GM19328 (cell line): ENCODE results near the gene WDR86.

Experiments used
- ATAC-seq: cut with Tn5 transposase; IDR thresholded peaks from one replicate; pipeline ENCODE4 v1.9.1; 2021; ENCODE audit warnings: mild to moderate bottlenecking, moderate library complexity; ENCODE audit not compliant: unreplicated experiment

The WDR86 gene

DNA sequence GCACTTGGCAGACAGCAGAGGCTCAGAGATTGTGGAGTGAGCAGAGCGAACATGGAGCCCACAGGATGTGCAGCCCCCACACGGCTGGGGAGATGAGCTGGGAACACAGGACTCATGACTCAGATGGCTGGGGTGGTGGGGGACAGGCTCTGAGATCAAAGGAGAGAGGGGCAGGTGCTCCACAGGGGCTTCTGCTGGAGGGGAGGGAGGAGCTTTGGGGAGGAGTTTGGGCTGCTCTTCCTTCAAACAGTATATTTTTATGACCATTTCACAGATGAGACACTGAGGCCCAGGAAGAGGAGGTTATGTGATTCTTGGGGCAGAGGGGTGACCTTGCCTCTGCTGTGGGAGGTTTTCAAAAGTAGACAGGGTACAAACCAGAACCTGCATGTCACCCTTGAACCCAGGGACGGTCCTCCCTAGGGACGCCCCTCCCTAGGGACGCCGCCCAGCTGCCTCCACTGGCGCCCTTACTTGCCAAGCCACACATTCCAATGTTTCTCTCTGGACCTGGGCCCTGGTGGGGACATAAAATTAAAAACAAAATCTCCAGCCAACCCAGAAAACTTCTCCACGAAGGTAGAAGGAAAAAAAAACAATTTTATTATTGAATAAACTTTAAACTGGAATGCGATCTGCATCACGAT lies 31.1 kb upstream of the WDR86 start:
- no peak for ATAC-seq

- ATAC-seq = no peak
These were observed 30.3 kb upstream of the WDR86 start, which contains the start of gene CRYGN for GRCh38 chr7:151439855-151440798. Gene CRYGN, minus strand, starts transcription at chr7:151440141. Its CDS starts 224 bp downstream, at chr7:151439917.

- ATAC-seq = no peak
These were observed 29.2 kb upstream of the WDR86 start for GRCh38 chr7:151438864-151439601.

- no peak for ATAC-seq
These were observed 28.2 kb upstream of the WDR86 start for GRCh38 chr7:151437866-151438516.

DNA sequence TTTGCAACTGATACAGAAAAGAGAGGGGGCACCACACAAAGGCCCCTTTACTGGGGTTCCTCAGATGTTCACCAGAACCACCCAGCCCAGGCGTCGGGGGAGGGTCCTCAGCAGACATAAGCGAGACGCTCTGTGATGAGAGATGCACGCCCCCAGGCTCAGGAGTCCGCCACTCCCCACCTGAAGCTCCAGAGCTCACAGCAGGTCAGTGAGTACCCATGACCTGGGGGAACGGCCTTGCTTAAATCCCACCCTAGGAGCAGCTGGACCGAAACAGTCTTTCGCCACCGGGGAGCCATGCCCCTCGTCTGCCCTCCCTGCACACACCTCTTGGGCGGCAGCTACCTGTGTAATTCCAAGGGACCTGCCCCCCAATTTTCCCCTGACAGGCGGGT lies 27.3 kb upstream of the WDR86 start:
- no peak for ATAC-seq

DNA sequence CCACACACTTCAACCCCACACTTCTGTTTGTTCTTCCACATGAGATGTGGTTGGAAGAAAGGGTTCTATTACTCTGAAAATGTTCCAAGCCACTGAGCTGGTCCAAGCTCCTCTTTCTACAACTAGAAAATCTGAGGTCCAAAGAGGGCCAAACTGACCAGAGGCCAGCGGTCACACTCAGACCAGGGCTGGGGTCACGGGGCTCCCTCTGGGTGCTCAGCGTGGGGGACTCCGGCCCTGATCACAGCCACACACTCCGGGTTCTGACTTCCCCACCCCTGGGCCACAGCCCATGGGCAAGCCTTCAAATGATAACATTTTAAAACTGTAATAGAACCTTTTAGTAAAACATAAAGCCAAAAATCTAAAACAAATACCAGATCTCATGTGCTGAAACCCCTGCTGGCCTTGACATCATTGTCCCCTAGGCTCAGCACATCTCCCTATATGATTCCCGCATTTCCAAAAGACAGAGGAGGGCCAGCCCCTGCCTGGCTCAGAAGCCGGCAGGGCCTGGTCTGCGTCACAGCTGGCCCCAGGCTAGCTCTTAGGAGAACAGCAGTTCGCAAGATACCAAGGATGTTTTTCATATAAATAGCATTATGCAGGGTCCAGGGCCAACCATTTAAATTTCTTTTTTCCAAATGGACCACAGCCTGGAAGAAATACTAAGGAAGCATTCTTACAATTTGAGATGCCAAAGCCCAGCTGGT lies 26.8 kb upstream of the WDR86 start:
- ATAC-seq = no peak

- ATAC-seq = no peak
These were observed 26.1 kb upstream of the WDR86 start for GRCh38 chr7:151435971-151436370.

DNA sequence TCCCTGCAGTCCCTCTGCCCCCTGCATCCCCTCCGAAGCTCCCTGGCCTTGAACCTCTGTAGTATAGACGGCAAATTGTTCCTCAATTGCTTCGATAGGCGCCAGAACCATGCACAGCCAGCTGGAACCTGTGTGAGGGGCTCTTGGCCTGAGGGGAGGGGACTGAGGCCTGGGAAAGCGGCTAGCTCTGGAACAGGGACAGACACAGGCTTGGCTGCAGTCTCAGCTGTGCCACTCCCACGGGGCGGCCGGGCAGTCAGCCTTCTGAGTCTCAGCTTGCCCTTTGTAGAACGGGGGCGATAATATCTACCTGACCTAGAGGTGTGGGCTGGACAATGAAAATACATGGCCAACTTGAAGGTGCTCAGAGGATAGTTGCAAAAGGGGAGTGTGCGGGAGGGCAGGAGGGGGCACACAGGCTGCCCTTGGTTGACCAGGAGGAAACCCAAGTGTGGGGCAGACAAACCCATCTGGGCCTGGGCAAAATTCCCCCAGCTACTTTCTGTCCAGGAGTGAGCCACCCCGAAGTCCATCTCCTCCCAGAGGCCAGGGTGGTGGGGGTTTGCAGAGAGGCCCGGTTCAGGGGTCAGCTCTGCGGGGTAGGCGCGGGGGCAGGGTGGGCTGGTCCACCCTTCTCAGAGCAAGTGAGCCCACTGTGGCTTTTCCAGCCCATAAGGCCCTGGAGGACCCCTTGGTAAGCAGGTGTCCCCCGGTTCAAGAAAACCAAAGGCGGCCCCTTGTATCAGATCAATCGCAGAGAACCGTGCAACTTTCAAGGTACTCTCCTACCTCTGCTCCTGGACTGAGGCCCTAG lies 25.5 kb upstream of the WDR86 start:
- ATAC-seq = no peak

- ATAC-seq = no peak
These were observed 24.7 kb upstream of the WDR86 start for GRCh38 chr7:151434549-151434948.

DNA sequence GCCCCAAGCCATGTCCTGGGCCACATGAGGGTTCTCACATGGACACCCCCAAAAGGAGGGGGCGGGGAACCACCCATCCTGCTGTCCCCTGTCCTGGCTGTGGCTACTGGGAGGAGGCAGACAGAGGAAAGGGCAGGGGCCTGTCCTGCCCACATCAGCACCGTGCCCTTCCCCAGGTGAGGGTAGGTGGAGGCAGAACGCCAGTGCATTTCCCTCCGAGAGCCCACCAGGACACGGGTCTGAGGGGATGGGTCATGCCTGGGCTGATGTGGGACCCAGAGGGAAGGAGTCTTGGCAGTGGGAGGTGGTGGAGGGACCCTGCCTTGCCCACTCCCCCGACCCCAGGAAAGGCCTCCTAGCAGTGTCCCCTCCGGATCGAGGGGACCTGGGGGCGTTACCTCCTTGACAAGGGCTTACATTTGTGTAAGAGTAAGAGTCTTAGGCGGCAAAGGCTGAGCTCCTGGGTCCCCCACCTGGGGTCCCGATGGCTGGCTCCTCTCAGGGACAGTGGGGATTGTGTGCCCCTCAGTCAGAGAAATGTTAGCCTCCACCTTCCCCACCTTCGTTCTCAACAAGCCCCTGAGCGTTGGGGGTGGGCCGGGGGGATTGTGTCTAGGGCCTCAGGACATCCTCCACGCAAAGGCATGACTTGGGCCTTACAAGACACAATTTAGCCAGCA lies 24.0 kb upstream of the WDR86 start:
- ATAC-seq = no peak

- peak; percentile 46 for ATAC-seq
These were observed 23.1 kb upstream of the WDR86 start for GRCh38 chr7:151432658-151433521.

DNA sequence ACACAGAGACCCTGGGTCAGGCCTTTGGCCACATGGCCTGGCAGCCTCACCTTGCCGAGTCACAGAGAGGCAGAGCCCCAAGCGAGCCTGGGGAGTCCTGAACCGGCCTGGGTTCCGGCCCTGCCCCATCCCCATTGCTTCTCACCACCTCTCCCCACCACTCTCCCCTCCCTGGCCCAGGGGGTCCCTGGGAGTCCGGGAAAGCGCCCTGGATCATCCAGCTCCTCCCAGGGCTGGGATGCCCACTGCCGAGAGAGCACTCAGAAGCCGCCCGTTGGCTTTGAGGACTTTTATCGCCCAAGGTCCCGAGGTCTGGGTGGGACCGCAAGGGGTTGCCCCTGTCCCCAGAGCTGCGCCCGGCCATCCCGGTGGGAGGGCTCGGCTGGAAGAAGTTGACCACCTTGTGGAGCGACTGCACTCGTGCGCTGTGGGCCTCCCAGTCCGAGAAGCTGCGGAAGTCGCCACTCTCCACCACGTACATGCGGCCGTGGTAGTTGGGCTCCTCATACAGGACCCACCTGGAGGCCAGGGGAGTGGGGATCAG lies 22.0 kb upstream of the WDR86 start:
- ATAC-seq = no peak

GRCh38 chr7:151431281-151431767 lies 21.5 kb upstream of the WDR86 start:
- ATAC-seq = no peak

- ATAC-seq = no peak
These were observed 20.8 kb upstream of the WDR86 start for GRCh38 chr7:151430391-151431205.

DNA sequence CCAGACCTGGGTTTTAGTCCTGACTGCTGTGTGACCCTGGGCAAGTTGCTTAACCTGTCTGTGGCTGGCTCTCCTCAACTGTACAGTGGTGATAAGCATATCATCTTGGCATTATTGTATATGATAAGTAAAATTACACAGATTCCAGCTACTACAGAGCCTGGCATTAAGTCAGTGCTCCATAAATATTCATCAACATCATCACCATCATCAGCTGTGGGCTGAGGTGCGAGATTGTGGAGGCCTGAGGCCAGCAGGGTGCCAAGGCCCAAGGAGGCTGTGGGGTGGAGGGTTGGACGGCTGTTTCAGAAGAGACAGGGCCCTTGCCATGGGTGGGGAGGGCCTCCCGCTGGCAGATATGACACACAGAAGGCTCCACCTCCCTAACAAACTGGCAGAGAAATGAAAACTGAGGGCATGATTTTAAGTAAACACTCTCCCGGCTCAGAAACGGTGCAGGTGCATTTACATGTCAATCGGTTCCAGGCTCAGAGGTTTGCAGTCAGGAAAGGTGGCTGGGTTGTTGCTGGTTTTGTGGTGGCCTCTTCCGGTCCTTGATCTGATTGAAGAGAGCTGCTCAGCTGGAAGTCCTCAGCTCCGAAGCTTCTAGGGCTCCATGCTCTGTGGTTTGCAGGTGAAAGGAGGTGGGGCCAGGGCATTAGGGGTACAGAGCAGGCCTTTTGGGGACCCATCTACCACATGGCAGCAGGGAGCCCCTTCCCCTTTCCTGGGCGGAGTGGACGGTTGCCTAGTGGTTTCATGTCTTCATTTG lies 19.9 kb upstream of the WDR86 start:
- ATAC-seq = no peak

DNA sequence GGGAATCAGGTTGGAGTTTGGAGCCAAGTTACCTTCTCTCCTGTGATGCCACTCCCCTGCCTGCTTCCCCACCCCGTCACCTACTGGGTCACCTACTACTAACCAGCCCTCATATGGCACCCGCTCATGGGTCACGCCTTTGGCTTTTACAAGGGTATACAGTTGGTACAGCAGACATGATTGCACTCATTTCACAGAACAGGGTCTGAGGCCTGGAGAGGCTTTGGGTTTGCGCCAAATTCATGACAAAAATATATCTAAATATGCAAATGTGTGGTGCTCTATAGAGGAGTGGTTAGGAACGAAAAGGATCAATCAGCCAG lies 19.4 kb upstream of the WDR86 start:
- no peak for ATAC-seq
